Ovary (tissue), 9 donors: Measurements from ENCODE around the gene PLXNB1. TPM values are rescaled to one million over a fixed set of nuclear protein-coding genes. Genes with fewer than 3 reads are reported as not detected.

Experiments used
- DNase-seq, 5 donors: peaks; one replicate each; pipeline ENCODE4 v3.0.0-alpha.2; 2019 to 2020
- H3K27ac ChIP-seq, 2 donors: fragments of 200-600 bp; one replicate each; pipeline versions ENCODE4 v1.5.1 to v1.8.0; 2019 to 2022
- H3K27me3 ChIP-seq: fragments of 200-600 bp; one replicate; pipeline ENCODE4 v1.8.0; 2022
- H3K36me3 ChIP-seq: fragments of 200-600 bp; sonication (generic); one replicate; pipeline ENCODE4 v1.5.1; 2019
- H3K4me1 ChIP-seq: one replicate; pipeline ENCODE4 v1.8.1; 2013; ENCODE audit warnings: mild to moderate bottlenecking, moderate library complexity; ENCODE audit not compliant: insufficient read depth
- H3K4me3 ChIP-seq: fragments of 200-600 bp; sonication (generic); one replicate; pipeline ENCODE4 v1.5.1; 2017
- H3K9me3 ChIP-seq, 2 donors: fragments of 200-600 bp in 1 of 2; sonication (generic) in 1 of 2; one replicate each; pipeline versions ENCODE4 v1.5.1 to v1.8.1; 2013 to 2019; ENCODE audit warnings: mild to moderate bottlenecking in 1 of 2, moderate library complexity in 1 of 2
- EP300 ChIP-seq: sonication (generic); formaldehyde crosslinking; IDR thresholded peaks from one replicate; pipeline ENCODE4 v1.6.1; 2017; ENCODE audit warnings: antibody characterized with exemption
- POLR2A ChIP-seq: fragments of 450-650 bp; IDR thresholded peaks from one replicate; pipeline ENCODE4 v1.6.1; 2017; ENCODE audit warnings: antibody characterized with exemption, mild to moderate bottlenecking, moderate library complexity
- whole genome bisulfite sequencing, 3 donors: extraction: QIAGEN DNeasy Blood & Tissue Kit in 1 of 3; methylation state at CpG; one replicate each; pipeline versions ENCODE4 v1.1.5 to v1.1.7; 2013 to 2017; 5-methylcytosine and 5-hydroxymethylcytosine counted together
- intact Hi-C, 4 donors: fragments of 100-400 bp; cut with DNase I; formaldehyde crosslinking; loops; one replicate each; pipeline versions ENCODE4 v1.11.0 to v1.15.1; 2022 to 2023
- polyA plus RNA-seq, 2 donors: library from polyadenylated mRNA; stranded (reverse); fragments of 200-250 nt in 1 of 2; fragments of 350-450 nt in 1 of 2; fragmentation: Illumina TruSeq in 1 of 2; extraction: RNeasy Lipid Tissue Mini Kit (QIAGEN cat#74804) in 1 of 2; gene quantifications; one replicate each; pipeline ENCODE4 v1.2.3, GENCODE V29; 2013 to 2014
- small RNA-seq: library from RNA; depleted of rRNA; stranded (forward); fragments of <200 nt; gene quantifications from one replicate; pipeline ENCODE3, GENCODE V24; 2016
- total RNA-seq, 7 donors: library from RNA; depleted of rRNA in 2 of 7; stranded (reverse); fragments of >200 nt in 2 of 7; fragmentation: NEBNext Ultra II Directional in 3 of 7; extraction: Animal tissue kit (Norgen Biotek cat#: 25700) in 3 of 7; gene quantifications; one replicate each; pipeline versions ENCODE4 v1.1.0 to v1.2.4, GENCODE V29; 2016 to 2023
- TF ChIP-seq, protein P1 (sequence below), 3 donors: fragments of 450-650 bp in 2 of 3; fragments of 200-600 bp in 1 of 3; IDR thresholded peaks; one replicate each; pipeline versions ENCODE4 v1.5.1 to v1.8.0; 2016 to 2022; ENCODE audit warnings: antibody characterized with exemption in 3 of 3, mild to moderate bottlenecking in 1 of 3
- donor health status: DM: no; HTN: no; CAD: no; lungs with moderate emphysema.
- donor health status: DM: no; HTN: no; CAD: no.
- donor health status: Bipolar disorder and iron deficiency.
- donor health status: DM: yes; HTN: yes; CAD: no.
- donor health status: DM: no; HTN: no; CAD: no.
- donor health status: DM: yes; HTN: yes; CAD: no.

The PLXNB1 gene
- total and polyA plus RNA-seq, 9 donors: 11.2 to 166 (median 83.7) TPM

DNA sequence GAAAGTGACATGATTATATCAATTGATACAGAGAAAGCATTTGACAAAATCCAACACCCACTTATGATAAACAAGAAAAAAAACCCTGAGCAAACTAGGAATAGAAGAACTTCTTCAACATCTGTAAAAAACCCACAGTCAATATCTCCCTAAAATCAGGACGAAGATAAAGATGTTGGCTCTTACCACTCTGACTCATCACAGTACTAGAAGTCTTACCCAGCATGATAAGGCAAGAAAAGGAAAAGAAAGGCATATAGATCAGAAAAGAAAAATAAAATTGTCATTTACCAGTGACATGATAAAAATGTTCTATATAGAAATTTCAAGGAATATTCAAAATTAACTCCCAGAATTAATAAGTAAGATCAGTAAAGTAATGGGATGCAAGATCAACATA, 65.0 kb downstream of the PLXNB1 start:
- 67 to 84% (median 71%) methylated on average over 1 of the region's 1 CpG for WGBS, 3 donors
- no peak overlapping the region for H3K27ac ChIP-seq
- H3K9me3 ChIP-seq: no peaks in the 10 kb centered on the region
- H3K27me3 ChIP-seq: no peaks in the 10 kb centered on the region
- H3K4me1 ChIP-seq: no peaks in the 10 kb centered on the region
- H3K36me3 ChIP-seq: no peaks in the 10 kb centered on the region
- TF ChIP-seq EP300 (no peak), POLR2A (no peak)
- TF ChIP-seq, protein P1, sequence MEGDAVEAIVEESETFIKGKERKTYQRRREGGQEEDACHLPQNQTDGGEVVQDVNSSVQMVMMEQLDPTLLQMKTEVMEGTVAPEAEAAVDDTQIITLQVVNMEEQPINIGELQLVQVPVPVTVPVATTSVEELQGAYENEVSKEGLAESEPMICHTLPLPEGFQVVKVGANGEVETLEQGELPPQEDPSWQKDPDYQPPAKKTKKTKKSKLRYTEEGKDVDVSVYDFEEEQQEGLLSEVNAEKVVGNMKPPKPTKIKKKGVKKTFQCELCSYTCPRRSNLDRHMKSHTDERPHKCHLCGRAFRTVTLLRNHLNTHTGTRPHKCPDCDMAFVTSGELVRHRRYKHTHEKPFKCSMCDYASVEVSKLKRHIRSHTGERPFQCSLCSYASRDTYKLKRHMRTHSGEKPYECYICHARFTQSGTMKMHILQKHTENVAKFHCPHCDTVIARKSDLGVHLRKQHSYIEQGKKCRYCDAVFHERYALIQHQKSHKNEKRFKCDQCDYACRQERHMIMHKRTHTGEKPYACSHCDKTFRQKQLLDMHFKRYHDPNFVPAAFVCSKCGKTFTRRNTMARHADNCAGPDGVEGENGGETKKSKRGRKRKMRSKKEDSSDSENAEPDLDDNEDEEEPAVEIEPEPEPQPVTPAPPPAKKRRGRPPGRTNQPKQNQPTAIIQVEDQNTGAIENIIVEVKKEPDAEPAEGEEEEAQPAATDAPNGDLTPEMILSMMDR (IDR thresholded peaks at IDR 0.05): no peak
- intact Hi-C loops: no loop called here
- H3K4me3 ChIP-seq: no peak overlapping the region
- no peak for DNase-seq

DNA sequence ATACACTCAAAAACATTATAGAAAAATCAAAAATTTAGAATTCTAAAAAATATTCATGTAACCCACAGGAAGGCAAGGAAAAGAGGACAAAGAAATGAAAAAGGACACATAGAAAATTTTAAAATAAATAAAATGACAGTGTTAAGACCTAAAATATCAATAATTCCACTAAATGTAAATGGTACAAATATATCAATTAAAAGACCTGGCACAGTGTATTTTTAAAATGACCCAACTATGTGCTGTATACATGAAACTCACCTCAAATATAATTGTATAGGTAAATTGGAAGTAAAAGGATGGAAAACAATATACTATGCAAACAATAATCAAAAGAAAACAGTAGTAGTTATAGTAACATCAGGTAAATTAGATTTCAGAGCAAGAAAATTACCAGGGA, 68.0 kb downstream of the PLXNB1 start:
- H3K27ac ChIP-seq: no peak overlapping the region
- H3K36me3 ChIP-seq: no peaks in the 10 kb centered on the region
- intact Hi-C loops: no loop called here
- no peaks in the 10 kb centered on the region for H3K4me1 ChIP-seq
- DNase-seq: no peak
- TF ChIP-seq, protein P1 (IDR thresholded peaks at IDR 0.05): no peak
- TF ChIP-seq POLR2A (no peak), EP300 (no peak)
- H3K27me3 ChIP-seq: no peaks in the 10 kb centered on the region
- no peak overlapping the region for H3K4me3 ChIP-seq
- no peaks in the 10 kb centered on the region for H3K9me3 ChIP-seq

DNA sequence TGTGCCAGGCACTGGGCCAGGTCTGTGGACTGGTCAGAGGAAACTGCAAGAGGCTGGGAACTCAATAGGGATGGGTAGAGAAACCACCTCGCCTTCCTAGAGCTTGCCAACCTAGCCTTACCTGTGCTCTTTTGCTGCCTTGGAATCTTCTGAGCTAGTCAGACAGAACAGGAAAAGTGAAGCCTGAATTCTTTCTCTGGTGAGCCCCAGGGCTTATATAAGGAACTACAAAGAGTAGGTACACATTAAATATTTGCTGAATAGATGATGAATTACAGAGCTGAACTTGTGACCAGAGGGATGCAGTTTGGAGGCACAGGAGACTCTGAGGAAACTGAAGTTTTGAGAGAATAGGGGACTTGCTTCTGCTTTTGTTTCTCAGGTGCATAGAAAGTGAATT, 73.5 kb downstream of the PLXNB1 start:
- TF ChIP-seq, protein P1 (IDR thresholded peaks at IDR 0.05): no peak
- TF ChIP-seq EP300: no peak
- no peak for TF ChIP-seq POLR2A
- 69 to 89% (median 80%) methylated on average over 1 of the region's 1 CpG for WGBS, 3 donors

DNA sequence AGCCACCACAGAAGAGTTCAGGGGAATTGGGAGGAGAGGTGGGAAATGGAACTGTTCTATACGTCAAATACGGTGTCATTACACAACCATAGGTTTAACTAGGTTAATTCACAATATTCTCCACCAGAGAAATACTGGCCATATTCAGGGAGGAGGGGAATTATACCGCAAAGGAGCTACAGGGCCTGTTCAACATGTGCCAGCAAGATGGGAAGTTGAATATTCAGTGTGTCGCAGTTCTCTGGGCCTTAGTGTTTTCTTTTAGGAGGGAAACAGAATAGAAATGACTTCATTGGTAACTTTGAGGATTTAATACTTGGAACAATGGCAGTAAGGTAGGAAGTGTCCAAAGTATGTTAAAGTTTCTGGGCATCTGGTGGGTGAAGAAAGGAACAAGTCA, 75.9 kb downstream of the PLXNB1 start:
- no peaks in the 10 kb centered on the region for H3K9me3 ChIP-seq
- WGBS, 3 donors: 89 to 92% (median 91%) methylated on average over 4 of the region's 4 CpGs
- no peak overlapping the region for H3K4me3 ChIP-seq
- no peak for DNase-seq
- H3K27me3 ChIP-seq: no peaks in the 10 kb centered on the region
- no peaks in the 10 kb centered on the region for H3K4me1 ChIP-seq
- H3K27ac ChIP-seq: no peak overlapping the region
- intact Hi-C loops: no loop called here
- H3K36me3 ChIP-seq: no peaks in the 10 kb centered on the region
- TF ChIP-seq EP300 (no peak), POLR2A (no peak)
- TF ChIP-seq, protein P1 (IDR thresholded peaks at IDR 0.05): no peak

More for the DNA sequence above, 73.5 kb downstream of the PLXNB1 start:
- Histone ChIP-seq H3K4me1 (no peaks in the 10 kb centered on the region), H3K36me3 (no peaks in the 10 kb centered on the region), H3K4me3 (no peak overlapping the region), H3K9me3 (no peaks in the 10 kb centered on the region), H3K27ac (no peak overlapping the region), H3K27me3 (no peaks in the 10 kb centered on the region)
- intact Hi-C loops: no loop called here
- no peak for DNase-seq

Small RNA genes within 50 kb of the gene (small RNA-seq; reads per million reads assigned to genes)
- gene RN7SL321P: not detected

Other genes with a start within 250 kb of the PLXNB1 start
- 1 to 10 TPM; 1.1 to 4.4 (median 3.3) TPM for gene CDC25A, start 241.7 kb downstream of the PLXNB1 start, total RNA-seq
- 1 to 10 TPM; 1.4 to 2.1 TPM for gene CDC25A, start 241.7 kb downstream of the PLXNB1 start, polyA plus RNA-seq
- gene CAMP, start 206.6 kb downstream of the PLXNB1 start, total RNA-seq: 1 to 10 TPM in 1 of 7 donors, not detected in 6; 1.1 TPM
- gene CAMP, start 206.6 kb downstream of the PLXNB1 start, polyA plus RNA-seq: under 1 TPM in 1 of 2 donors, not detected in 1; 0.12 TPM
- 10 to 100 TPM in 6 of 7 donors, 1 to 10 TPM in 1; 9.7 to 17.8 (median 14.4) TPM for gene ZNF589, start 189.0 kb downstream of the PLXNB1 start, total RNA-seq
- gene ZNF589, start 189.0 kb downstream of the PLXNB1 start, polyA plus RNA-seq: 10 to 100 TPM in 1 of 2 donors, 1 to 10 TPM in 1; 7.9 to 18.8 TPM
- gene NME6, start 128.7 kb downstream of the PLXNB1 start, total RNA-seq: 10 to 100 TPM; 17.8 to 35.7 (median 30.5) TPM
- gene NME6, start 128.7 kb downstream of the PLXNB1 start, polyA plus RNA-seq: 10 to 100 TPM; 13.3 to 16.8 TPM
- gene SPINK8, start 96.4 kb downstream of the PLXNB1 start, total RNA-seq: not detected
- gene SPINK8, start 96.4 kb downstream of the PLXNB1 start, polyA plus RNA-seq: not detected
- gene FBXW12, start 57.9 kb downstream of the PLXNB1 start, total RNA-seq: under 1 TPM in 4 of 7 donors, not detected in 3; 0.22 to 0.46 (median 0.28) TPM
- gene FBXW12, start 57.9 kb downstream of the PLXNB1 start, polyA plus RNA-seq: under 1 TPM in 1 of 2 donors, not detected in 1; 0.33 TPM
- gene CCDC51, start 10.0 kb upstream of the PLXNB1 start, total RNA-seq: 1 to 10 TPM; 6.3 to 8.5 (median 7.5) TPM
- 1 to 10 TPM; 9.1 to 9.9 TPM for gene CCDC51, start 10.0 kb upstream of the PLXNB1 start, polyA plus RNA-seq
- gene TMA7, start 10.2 kb upstream of the PLXNB1 start, total RNA-seq: 100 to 1,000 TPM; 138 to 318 (median 199) TPM
- gene TMA7, start 10.2 kb upstream of the PLXNB1 start, polyA plus RNA-seq: 100 to 1,000 TPM; 350 to 380 TPM
- 1 to 10 TPM; 3.9 to 7.9 (median 6.4) TPM for gene ATRIP, start 16.7 kb upstream of the PLXNB1 start, total RNA-seq
- gene ATRIP, start 16.7 kb upstream of the PLXNB1 start, polyA plus RNA-seq: 10 to 100 TPM in 1 of 2 donors, 1 to 10 TPM in 1; 6.4 to 11.4 TPM
- 100 to 1,000 TPM in 5 of 7 donors, 10 to 100 TPM in 2; 62.5 to 150 (median 138) TPM for gene SHISA5, start 74.1 kb upstream of the PLXNB1 start, total RNA-seq
- 100 to 1,000 TPM in 1 of 2 donors, 10 to 100 TPM in 1; 59.7 to 118 TPM for gene SHISA5, start 74.1 kb upstream of the PLXNB1 start, polyA plus RNA-seq
- gene PFKFB4, start 126.7 kb upstream of the PLXNB1 start, total RNA-seq: 1 to 10 TPM; 3.3 to 8.0 (median 5.6) TPM
- 1 to 10 TPM; 2.3 to 6.3 TPM for gene PFKFB4, start 126.7 kb upstream of the PLXNB1 start, polyA plus RNA-seq
- gene UCN2, start 133.7 kb upstream of the PLXNB1 start, total RNA-seq: under 1 TPM in 3 of 7 donors, not detected in 4; 0.18 to 0.22 (median 0.20) TPM
- under 1 TPM in 1 of 2 donors, not detected in 1; 0.18 TPM for gene UCN2, start 133.7 kb upstream of the PLXNB1 start, polyA plus RNA-seq
- 10 to 100 TPM in 1 of 7 donors, 1 to 10 TPM in 6; 5.1 to 13.1 (median 8.3) TPM for gene COL7A1, start 165.2 kb upstream of the PLXNB1 start, total RNA-seq
- 10 to 100 TPM in 1 of 2 donors, 1 to 10 TPM in 1; 1.1 to 18.4 TPM for gene COL7A1, start 165.2 kb upstream of the PLXNB1 start, polyA plus RNA-seq
- 100 to 1,000 TPM; 102 to 153 (median 113) TPM for gene UQCRC1, start 179.6 kb upstream of the PLXNB1 start, total RNA-seq
- 100 to 1,000 TPM; 118 to 141 TPM for gene UQCRC1, start 179.6 kb upstream of the PLXNB1 start, polyA plus RNA-seq
- gene TMEM89, start 191.7 kb upstream of the PLXNB1 start, total RNA-seq: not detected
- not detected for gene TMEM89, start 191.7 kb upstream of the PLXNB1 start, polyA plus RNA-seq
- 10 to 100 TPM in 4 of 7 donors, 1 to 10 TPM in 3; 7.9 to 19.1 (median 10.5) TPM for gene SLC26A6, start 205.4 kb upstream of the PLXNB1 start, total RNA-seq
- 10 to 100 TPM in 1 of 2 donors, 1 to 10 TPM in 1; 8.7 to 14.5 TPM for gene SLC26A6, start 205.4 kb upstream of the PLXNB1 start, polyA plus RNA-seq
- gene CELSR3, start 232.8 kb upstream of the PLXNB1 start, total RNA-seq: 1 to 10 TPM in 3 of 7 donors, under 1 TPM in 4; 0.23 to 3.4 (median 0.92) TPM
- under 1 TPM; 0.48 to 0.69 TPM for gene CELSR3, start 232.8 kb upstream of the PLXNB1 start, polyA plus RNA-seq